H54 (cell line): Measurements from ENCODE around the gene C17orf107.
"Not testable (repeated sequence)": the region's sequence is repeated elsewhere in the genome, so short reads cannot be mapped to it uniquely, and the experiment has no call there.

Experiments
- DNase-seq: peaks from one replicate; pipeline ENCODE4 v3.0.0; 2011; ENCODE audit warnings: low spot score, mixed read lengths; ENCODE audit not compliant: insufficient read length
- FAIRE-seq: peaks from 3 replicates; lab custom pipeline; 2011; peaks lifted over from hg19 to GRCh38; lab: Jason Lieb, UNC
- POLR2A ChIP-seq: IDR thresholded peaks from 2 replicates; pipeline ENCODE4 v1.6.1; 2011; ENCODE audit warnings: low read depth, mild to moderate bottlenecking, low read length

C17orf107 gene

GRCh38 chr17:4861052-4861451 lies 38.3 kb upstream of the C17orf107 start:
- no peak for FAIRE-seq
- no peak for TF ChIP-seq POLR2A
- DNase-seq, result no peak

DNA sequence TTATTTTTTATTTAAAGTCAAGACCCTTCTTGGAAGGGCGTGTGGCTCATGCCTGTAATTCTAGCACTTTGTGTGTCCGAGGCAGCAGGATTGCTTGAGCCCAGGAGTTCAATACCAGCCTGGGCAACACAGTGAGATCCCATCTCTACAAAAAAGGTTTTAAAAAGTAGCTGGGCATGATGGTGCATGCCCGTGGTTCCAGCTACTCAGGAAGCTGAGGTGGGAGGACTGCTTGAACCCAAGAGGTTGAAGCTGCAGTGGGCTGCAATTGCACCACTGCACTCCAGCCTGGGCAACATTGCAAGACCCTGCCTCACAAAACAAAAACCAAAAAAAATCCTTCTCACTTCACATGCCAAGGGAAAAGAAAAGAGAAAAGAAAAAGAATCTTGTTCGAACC lies 36.6 kb upstream of the C17orf107 start:
- no peak for FAIRE-seq
- no peak for TF ChIP-seq POLR2A
- DNase-seq, result no peak

- FAIRE-seq (no peak), DNase-seq (no peak)
- TF ChIP-seq POLR2A, result no peak
Measured at GRCh38 chr17:4863321-4863720, 36.0 kb upstream of the C17orf107 start.

DNA sequence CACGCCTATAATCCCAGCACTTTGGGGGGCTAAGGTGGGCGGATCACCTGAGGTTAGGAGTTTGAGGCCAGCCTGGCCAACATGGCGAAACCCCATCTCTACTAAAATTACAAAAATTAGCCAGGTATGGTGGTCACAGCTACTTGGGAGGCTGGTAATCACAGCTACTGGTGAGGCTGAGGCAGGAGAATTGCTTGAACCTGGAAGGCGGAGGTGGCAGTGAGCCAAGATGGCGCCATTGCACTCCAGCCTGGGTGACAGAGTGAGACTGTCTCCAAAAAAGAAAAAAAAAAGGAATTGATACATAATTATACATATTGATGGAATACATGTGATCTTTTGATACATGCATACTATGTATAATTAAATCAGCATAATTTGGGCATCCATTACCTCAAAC lies 31.8 kb upstream of the C17orf107 start:
- FAIRE-seq, DNase-seq: not testable (repeated sequence)

DNA sequence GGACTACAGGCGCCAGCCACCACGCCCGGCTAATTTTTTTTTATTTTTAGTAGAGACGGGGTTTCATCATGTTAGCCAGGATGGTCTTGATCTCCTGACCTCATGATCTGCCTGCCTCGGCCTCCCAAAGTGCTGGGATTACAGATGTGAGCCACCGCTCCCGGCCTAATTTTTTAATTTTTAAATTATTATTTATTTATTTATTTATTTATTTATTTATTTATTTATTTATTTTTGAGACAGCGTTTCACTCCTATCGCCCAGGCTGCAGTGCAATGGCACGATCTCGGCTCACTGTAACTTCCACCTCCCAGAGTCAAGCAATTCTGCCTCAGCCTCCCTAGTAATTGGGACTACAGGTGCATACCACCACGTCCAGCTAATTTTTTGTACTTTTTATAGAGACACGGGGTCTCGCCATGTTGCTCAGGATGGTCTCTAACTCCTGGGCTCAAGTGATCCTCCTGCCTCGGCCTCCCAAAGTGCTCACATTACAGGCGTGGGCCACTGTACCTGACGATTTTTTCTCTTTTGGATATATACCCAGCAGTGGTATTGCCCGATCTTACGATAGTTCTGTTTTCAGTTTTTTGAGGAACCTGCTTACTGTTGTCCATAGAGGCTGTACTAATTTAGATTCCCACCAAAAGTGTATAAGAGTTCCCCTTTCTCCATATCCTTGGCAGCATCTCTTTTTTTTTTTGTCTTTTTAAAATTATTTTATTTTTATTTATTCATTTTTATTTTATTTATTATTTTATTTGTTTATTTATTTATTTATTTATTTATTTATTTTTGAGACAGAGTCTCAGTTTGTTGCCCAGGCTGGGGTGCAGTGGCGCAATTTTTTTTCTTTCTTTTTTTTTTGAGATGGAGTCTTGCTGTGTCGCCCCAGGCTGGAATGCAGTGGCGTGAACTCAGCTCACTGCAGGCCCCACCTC lies 30.0 kb upstream of the C17orf107 start:
- not testable (repeated sequence) for FAIRE-seq, DNase-seq

DNA sequence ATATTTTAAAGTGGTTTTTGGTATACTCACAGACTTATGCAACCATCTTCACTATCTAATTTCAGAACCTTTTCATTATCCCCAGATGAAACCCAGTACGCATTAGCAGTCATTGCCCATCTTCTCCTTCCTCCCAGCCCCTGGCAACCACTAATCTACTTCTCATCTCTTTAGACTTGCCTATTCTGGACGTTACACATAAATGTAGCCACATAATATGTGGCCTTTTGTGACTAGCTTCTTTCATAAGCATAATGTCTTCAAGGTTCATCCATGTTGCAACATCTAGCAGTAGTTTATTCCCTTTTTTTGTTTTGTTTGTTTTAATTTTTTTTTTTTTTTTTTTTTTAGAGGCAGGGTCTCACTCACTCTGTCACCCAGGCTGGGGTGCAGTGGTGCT lies 28.5 kb upstream of the C17orf107 start:
- FAIRE-seq, result no peak

GRCh38 chr17:4872786-4873185 lies 26.6 kb upstream of the C17orf107 start:
- FAIRE-seq (no peak), DNase-seq (no peak)
- no peak for TF ChIP-seq POLR2A

More for the DNA sequence above, 28.5 kb upstream of the C17orf107 start:
- DNase-seq, result no peak
- TF ChIP-seq POLR2A, result no peak

DNA sequence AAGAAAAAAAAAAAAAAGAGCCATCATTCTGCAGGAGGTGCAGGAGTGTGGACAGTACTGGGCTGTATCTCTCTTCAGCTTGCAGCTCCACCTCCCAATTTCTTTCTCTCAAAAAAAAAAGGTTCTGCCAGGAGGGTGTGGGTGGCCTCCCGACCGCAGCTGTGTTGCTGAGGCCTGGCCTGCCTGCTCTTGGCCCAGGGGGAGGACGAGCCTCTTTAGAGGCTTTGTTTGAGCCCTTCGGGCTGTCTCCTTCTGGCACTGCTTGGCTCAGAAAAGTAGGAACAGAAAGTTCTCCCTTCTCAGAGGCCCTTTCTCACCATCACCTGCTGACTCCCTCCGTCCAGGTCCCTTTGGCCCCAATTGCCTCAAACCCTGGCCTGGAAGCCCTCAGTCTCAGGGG lies 22.2 kb upstream of the C17orf107 start:
- DNase-seq (no peak), FAIRE-seq (no peak)
- TF ChIP-seq POLR2A, result no peak

- no peak for TF ChIP-seq POLR2A
- DNase-seq (no peak), FAIRE-seq (no peak)
Measured at GRCh38 chr17:4879601-4880000, 19.7 kb upstream of the C17orf107 start.

DNA sequence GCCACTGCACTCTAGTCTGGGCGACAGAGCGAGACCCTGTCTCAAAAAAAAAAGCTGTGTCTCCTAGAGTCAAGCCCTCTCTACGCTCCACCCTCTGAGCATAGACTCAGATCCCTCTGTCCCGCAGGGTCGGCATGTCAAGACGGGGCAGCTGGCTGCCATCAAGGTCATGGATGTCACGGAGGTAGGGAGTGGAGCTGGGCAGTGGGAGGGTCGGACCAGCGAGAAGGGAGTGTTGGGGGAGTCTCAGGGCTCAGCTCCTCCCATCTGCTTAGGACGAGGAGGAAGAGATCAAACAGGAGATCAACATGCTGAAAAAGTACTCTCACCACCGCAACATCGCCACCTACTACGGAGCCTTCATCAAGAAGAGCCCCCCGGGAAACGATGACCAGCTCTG lies 18.5 kb upstream of the C17orf107 start:
- no peak for DNase-seq
- TF ChIP-seq POLR2A, result no peak
- FAIRE-seq, result no peak

- peak; percentile 45 for DNase-seq
- FAIRE-seq, result no peak
- no peak for TF ChIP-seq POLR2A
Measured at GRCh38 chr17:4881761-4882555, 17.4 kb upstream of the C17orf107 start.

DNA sequence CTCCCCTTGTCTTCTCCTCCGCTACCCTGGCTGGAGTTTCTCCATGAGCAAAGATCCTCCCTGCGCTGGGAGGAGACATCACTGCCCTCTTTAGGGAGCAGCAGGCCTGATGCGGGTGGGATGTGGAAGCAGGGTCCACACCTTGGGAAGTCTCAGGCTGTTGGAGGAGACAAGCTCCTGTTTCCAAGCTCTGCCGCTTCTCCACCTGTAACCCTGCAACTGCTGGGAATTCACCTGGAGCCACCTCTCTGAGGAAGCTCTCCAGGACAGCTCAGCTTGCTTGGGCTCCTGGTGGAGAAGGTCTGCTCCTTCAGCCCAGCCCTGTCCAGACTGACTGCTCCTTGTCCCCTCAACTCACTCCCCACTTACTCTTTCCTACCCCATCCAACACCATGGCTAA lies 14.8 kb upstream of the C17orf107 start:
- FAIRE-seq, result no peak
- TF ChIP-seq POLR2A, result no peak

GRCh38 chr17:4886830-4887229 lies 12.5 kb upstream of the C17orf107 start:
- no peak for TF ChIP-seq POLR2A
- DNase-seq (no peak), FAIRE-seq (no peak)

More for the DNA sequence above, 14.8 kb upstream of the C17orf107 start:
- DNase-seq, result no peak

DNA sequence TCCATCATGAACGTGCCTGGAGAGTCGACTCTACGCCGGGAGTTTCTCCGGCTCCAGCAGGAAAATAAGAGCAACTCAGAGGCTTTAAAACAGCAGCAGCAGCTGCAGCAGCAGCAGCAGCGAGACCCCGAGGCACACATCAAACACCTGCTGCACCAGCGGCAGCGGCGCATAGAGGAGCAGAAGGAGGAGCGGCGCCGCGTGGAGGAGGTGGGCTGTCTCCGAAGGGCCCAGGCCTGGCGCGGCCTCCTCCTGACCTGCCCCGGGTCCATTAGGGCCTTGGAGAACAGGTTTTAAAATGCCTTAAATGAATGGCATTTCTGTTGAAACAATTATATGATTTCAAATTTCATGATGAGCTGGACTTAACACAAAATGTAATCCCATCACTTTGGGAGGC lies 11.8 kb upstream of the C17orf107 start:
- FAIRE-seq (no peak), DNase-seq (no peak)
- no peak for TF ChIP-seq POLR2A
